IPS-18c (cell line): Measurements from ENCODE around the gene CAMTA1.

Source experiments
- H3K4me3 ChIP-seq: 2 replicates; pipeline ENCODE4 v1.7.0; 2013; ENCODE audit warnings: low read depth, mild to moderate bottlenecking, low read length, moderate library complexity; ENCODE audit not compliant: insufficient read depth
- H3K9me3 ChIP-seq: one replicate; pipeline ENCODE4 v1.6.1; 2013; ENCODE audit warnings: mild to moderate bottlenecking, low read length, moderate library complexity; ENCODE audit not compliant: control insufficient read depth, insufficient read depth

CAMTA1 gene

GRCh38 chr1:7223334-7224080 is 438.3 kb downstream of the CAMTA1 start:
- Histone ChIP-seq H3K9me3 (no peaks in the 10 kb centered on the region), H3K4me3 (no peak overlapping the region)

GRCh38 chr1:7224081-7224534 is 438.9 kb downstream of the CAMTA1 start:
- no peaks in the 10 kb centered on the region for H3K9me3 ChIP-seq
- no peak overlapping the region for H3K4me3 ChIP-seq

- Histone ChIP-seq H3K4me3 (no peak overlapping the region), H3K9me3 (no peaks in the 10 kb centered on the region)
Measured at GRCh38 chr1:7224644-7225043, 439.4 kb downstream of the CAMTA1 start.

GRCh38 chr1:7225711-7226505 is 440.7 kb downstream of the CAMTA1 start:
- Histone ChIP-seq H3K9me3 (no peaks in the 10 kb centered on the region), H3K4me3 (no peak overlapping the region)

- no peak overlapping the region for H3K4me3 ChIP-seq
- no peaks in the 10 kb centered on the region for H3K9me3 ChIP-seq
Measured at GRCh38 chr1:7227654-7228053, 442.4 kb downstream of the CAMTA1 start.

GRCh38 chr1:7228252-7228961 is 443.2 kb downstream of the CAMTA1 start:
- Histone ChIP-seq H3K4me3 (no peak overlapping the region), H3K9me3 (no peaks in the 10 kb centered on the region)

- Histone ChIP-seq H3K9me3 (no peaks in the 10 kb centered on the region), H3K4me3 (no peak overlapping the region)
Measured at GRCh38 chr1:7229186-7229585, 443.9 kb downstream of the CAMTA1 start.

GRCh38 chr1:7229696-7230631 is 444.7 kb downstream of the CAMTA1 start:
- no peak overlapping the region for H3K4me3 ChIP-seq
- H3K9me3 ChIP-seq: no peaks in the 10 kb centered on the region

GRCh38 chr1:7232441-7233236 is 447.4 kb downstream of the CAMTA1 start:
- Histone ChIP-seq H3K4me3 (no peak overlapping the region), H3K9me3 (no peaks in the 10 kb centered on the region)

- Histone ChIP-seq H3K4me3 (no peak overlapping the region), H3K9me3 (no peaks in the 10 kb centered on the region)
Measured at GRCh38 chr1:7233237-7233540, 447.9 kb downstream of the CAMTA1 start.

GRCh38 chr1:7233646-7234470 is 448.6 kb downstream of the CAMTA1 start:
- Histone ChIP-seq H3K9me3 (no peaks in the 10 kb centered on the region), H3K4me3 (no peak overlapping the region)

GRCh38 chr1:7234471-7234755 is 449.2 kb downstream of the CAMTA1 start:
- Histone ChIP-seq H3K9me3 (no peaks in the 10 kb centered on the region), H3K4me3 (no peak overlapping the region)

- H3K4me3 ChIP-seq: no peak overlapping the region
- H3K9me3 ChIP-seq: no peaks in the 10 kb centered on the region
Measured at GRCh38 chr1:7235871-7236517, 450.7 kb downstream of the CAMTA1 start.

GRCh38 chr1:7236844-7237515 is 451.7 kb downstream of the CAMTA1 start:
- Histone ChIP-seq H3K4me3 (no peak overlapping the region), H3K9me3 (no peaks in the 10 kb centered on the region)

GRCh38 chr1:7247158-7247557 is 461.9 kb downstream of the CAMTA1 start:
- H3K4me3 ChIP-seq: no peak overlapping the region
- H3K9me3 ChIP-seq: no peaks in the 10 kb centered on the region
